Endodermal cell (in vitro differentiated cells): ENCODE measurements around the gene COX14. TPM values are rescaled to one million over a fixed set of nuclear protein-coding genes. Genes with fewer than 3 reads are reported as not detected.
A peak's percentile ranks its signal among the peaks of the same experiment; 100 is the strongest.

Experiments used
- DNase-seq: peaks from one replicate; pipeline ENCODE4 v3.0.0-alpha.2; 2017
- H3K27ac ChIP-seq: 2 replicates; pipeline ENCODE4 v1.5.1; 2013; ENCODE audit warnings: mild to moderate bottlenecking, low read depth, low read length, moderate library complexity
- H3K27me3 ChIP-seq: 2 replicates; pipeline ENCODE4 v1.6.1; 2013; ENCODE audit warnings: mild to moderate bottlenecking, low read length, moderate library complexity; ENCODE audit not compliant: insufficient read depth, control insufficient read depth, poor library complexity, severe bottlenecking
- H3K36me3 ChIP-seq: 2 replicates; pipeline ENCODE4 v1.7.0; 2013; ENCODE audit warnings: mild to moderate bottlenecking, low read length, moderate library complexity; ENCODE audit not compliant: control insufficient read depth, insufficient read depth
- H3K4me1 ChIP-seq: one replicate; pipeline ENCODE4 v1.7.0; 2013; ENCODE audit warnings: low read length; ENCODE audit not compliant: control insufficient read depth, insufficient read depth
- H3K4me3 ChIP-seq: 2 replicates; pipeline ENCODE4 v1.5.1; 2013; ENCODE audit warnings: mild to moderate bottlenecking, low read length, moderate library complexity
- H3K9ac ChIP-seq: 2 replicates; pipeline ENCODE4 v1.6.1; 2013; ENCODE audit warnings: mild to moderate bottlenecking, low read length, moderate library complexity; ENCODE audit not compliant: poor library complexity, severe bottlenecking; ENCODE audit errors: extremely low read depth
- H3K9me3 ChIP-seq: 2 replicates; pipeline ENCODE4 v1.6.1; 2013; ENCODE audit warnings: mild to moderate bottlenecking, low read length, moderate library complexity; ENCODE audit not compliant: control insufficient read depth
- H3K27ac Mint-ChIP-seq: 2 replicates; pipeline ENCODE4 v1.8.0; 2020; ENCODE audit warnings: mixed read lengths
- H3K27me3 Mint-ChIP-seq: 2 replicates; pipeline ENCODE4 v1.8.0; 2021; ENCODE audit warnings: mild to moderate bottlenecking, mixed read lengths; ENCODE audit not compliant: insufficient read depth
- H3K36me3 Mint-ChIP-seq: 2 replicates; pipeline ENCODE4 v1.8.0; 2020; ENCODE audit warnings: low read depth, mixed read lengths
- H3K4me1 Mint-ChIP-seq: 2 replicates; pipeline ENCODE4 v1.8.0; 2020; ENCODE audit warnings: mixed read lengths
- H3K4me3 Mint-ChIP-seq: 2 replicates; pipeline ENCODE4 v1.8.0; 2020; ENCODE audit warnings: mild to moderate bottlenecking, moderate library complexity, mixed read lengths
- H3K9me3 Mint-ChIP-seq: 2 replicates; pipeline ENCODE4 v1.8.0; 2020; ENCODE audit warnings: mild to moderate bottlenecking, mixed read lengths
- WGBS, 2 experiments: methylation state at CpG; one replicate each; pipeline versions ENCODE4 v1.1.5 to v1.1.7; 2013; ENCODE audit warnings: missing lambda C conversion rate in 2 of 2, mixed read lengths in 1 of 2; ENCODE audit not compliant: insufficient coverage in 1 of 2, insufficient read length in 1 of 2; 5-methylcytosine and 5-hydroxymethylcytosine counted together
- total RNA-seq, 2 donors: library from RNA; stranded (reverse); fragmentation: NEBNext Ultra II Directional in 1 of 2; extraction: Animal tissue kit (Norgen Biotek cat#: 25700) in 1 of 2; gene quantifications; 2 replicates in 1 of 2; 3 replicates in 1 of 2; pipeline ENCODE4 v1.2.1, GENCODE V29; 2021
- TF ChIP-seq, protein P1 (sequence below): fragments of 200-600 bp; sonication (generic); conservative IDR thresholded peaks from 2 replicates; pipeline ENCODE4 v1.5.0; 2021; ENCODE audit warnings: antibody characterized with exemption, mild to moderate bottlenecking

COX14 gene
- total RNA-seq, 2 donors from 2014 or later = 26.0 to 26.7 TPM

DNA sequence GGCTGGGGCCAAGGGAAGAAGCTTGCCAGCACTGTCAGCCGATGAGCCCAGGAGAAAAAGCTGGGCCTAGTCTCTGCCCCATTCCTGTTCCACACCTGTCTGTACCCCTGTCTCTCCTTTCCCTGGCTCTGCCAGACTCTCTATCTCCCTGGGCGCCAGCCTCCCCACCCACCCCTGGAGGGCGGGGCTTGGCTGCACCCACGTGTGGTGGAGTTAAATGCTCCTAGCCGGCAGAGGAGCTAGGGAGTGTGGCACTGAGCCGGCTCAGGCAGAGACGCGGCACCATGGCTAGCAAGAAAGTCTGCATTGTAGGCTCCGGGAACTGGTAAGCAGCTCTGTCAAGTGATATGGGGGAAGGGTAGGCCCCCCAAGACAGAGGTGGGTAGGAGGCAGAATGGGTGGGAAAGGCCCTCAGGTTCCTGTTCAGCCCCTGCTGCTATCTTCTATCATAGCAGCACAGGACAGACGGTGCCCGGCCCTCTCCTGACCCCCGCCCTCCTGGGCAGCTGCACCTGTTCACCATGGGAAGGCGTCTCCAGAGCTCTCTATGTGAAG, 8.2 kb upstream of the COX14 start, which contains the start of gene GPD1:
Gene GPD1, plus strand, starts transcription at position 242 of the 555 bp plus-strand sequence. Its CDS starts 43 bp downstream, at position 285.
- no peaks in the 10 kb centered on the region for H3K9me3 ChIP-seq
- no peaks in the 10 kb centered on the region for H3K4me1 ChIP-seq
- no peak within 1 kb of the TSS for H3K4me3 ChIP-seq
- no peak within 1 kb of the TSS for H3K9ac ChIP-seq
- no peak within 1 kb of the TSS for H3K27ac ChIP-seq
- Mint-ChIP-seq H3K36me3 (peaks cover 28% of the 10 kb centered on the region), H3K4me1 (peaks cover 15% of the 10 kb centered on the region), H3K9me3 (no peaks in the 10 kb centered on the region), H3K27me3 (peaks cover 5% of the 10 kb centered on the region), H3K4me3 (no peak within 1 kb of the TSS), H3K27ac (no peak within 1 kb of the TSS)
- TF ChIP-seq, protein P1, sequence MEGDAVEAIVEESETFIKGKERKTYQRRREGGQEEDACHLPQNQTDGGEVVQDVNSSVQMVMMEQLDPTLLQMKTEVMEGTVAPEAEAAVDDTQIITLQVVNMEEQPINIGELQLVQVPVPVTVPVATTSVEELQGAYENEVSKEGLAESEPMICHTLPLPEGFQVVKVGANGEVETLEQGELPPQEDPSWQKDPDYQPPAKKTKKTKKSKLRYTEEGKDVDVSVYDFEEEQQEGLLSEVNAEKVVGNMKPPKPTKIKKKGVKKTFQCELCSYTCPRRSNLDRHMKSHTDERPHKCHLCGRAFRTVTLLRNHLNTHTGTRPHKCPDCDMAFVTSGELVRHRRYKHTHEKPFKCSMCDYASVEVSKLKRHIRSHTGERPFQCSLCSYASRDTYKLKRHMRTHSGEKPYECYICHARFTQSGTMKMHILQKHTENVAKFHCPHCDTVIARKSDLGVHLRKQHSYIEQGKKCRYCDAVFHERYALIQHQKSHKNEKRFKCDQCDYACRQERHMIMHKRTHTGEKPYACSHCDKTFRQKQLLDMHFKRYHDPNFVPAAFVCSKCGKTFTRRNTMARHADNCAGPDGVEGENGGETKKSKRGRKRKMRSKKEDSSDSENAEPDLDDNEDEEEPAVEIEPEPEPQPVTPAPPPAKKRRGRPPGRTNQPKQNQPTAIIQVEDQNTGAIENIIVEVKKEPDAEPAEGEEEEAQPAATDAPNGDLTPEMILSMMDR = no peak
- H3K27me3 ChIP-seq = no peaks in the 10 kb centered on the region
- 63 to 93% methylated on average over 3 to 13 of the region's 13 CpGs for WGBS, 2 experiments
- peaks cover 25% of the 10 kb centered on the region for H3K36me3 ChIP-seq
- peak; percentile 89 for DNase-seq

DNA sequence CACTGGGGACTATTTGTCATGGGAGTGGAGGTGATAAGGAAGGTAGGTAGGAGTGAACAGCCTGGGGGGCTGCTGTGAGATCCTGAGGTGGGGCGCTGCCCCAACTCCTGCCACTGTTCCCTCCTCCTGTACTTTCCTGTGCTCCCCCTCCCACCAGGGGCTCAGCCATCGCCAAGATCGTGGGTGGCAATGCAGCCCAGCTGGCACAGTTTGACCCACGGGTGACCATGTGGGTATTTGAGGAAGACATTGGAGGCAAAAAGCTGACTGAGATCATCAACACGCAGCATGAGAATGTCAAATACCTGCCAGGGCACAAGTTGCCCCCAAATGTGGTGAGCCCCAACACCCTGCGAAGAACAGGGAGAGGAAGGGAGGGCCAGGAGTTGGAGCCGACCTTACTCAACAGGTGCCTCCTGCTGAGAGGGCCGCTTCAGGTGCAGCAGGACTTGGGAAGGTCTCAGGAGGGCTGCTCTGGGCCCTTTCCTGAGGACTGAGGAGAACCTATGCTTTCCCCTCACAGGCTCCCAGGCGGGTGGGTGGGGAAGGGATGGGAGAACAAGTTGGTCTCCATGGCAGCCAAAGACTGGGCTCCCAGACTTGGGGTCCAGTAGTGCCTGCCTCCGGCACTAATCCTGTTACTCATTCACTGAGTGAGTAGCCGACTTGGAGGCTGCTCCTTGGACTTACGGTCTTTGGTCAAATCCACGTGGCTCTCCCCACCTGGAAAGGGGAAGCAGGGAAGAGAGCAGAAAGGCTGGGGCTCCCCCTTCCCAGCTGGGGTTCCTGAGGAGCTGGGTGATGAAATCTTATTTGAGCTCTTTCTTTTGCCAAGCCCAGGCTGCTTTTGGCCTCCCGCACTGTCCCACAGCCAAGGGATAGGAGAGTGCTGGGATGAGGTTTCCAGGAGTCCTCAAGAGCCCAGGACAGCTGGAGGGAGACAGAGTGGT, 7.3 kb upstream of the COX14 start:
- no peaks in the 10 kb centered on the region for H3K27me3 ChIP-seq
- H3K36me3 ChIP-seq = peaks cover 17% of the 10 kb centered on the region
- DNase-seq = no peak
- TF ChIP-seq, protein P1 = no peak
- peaks cover 17% of the 10 kb centered on the region for H3K4me1 Mint-ChIP-seq
- no peaks in the 10 kb centered on the region for H3K9me3 Mint-ChIP-seq
- H3K9ac ChIP-seq = no peak overlapping the region
- H3K4me1 ChIP-seq = peaks cover 3% of the 10 kb centered on the region
- H3K9me3 ChIP-seq = no peaks in the 10 kb centered on the region
- WGBS, 2 experiments = 89 to 92% methylated on average over 2 to 14 of the region's 14 CpGs
- no peak overlapping the region for H3K27ac Mint-ChIP-seq
- peaks cover 5% of the 10 kb centered on the region for H3K27me3 Mint-ChIP-seq
- H3K4me3 ChIP-seq = no peak overlapping the region
- no peak overlapping the region for H3K27ac ChIP-seq
- H3K4me3 Mint-ChIP-seq = no peak overlapping the region
- H3K36me3 Mint-ChIP-seq = peaks cover 20% of the 10 kb centered on the region

DNA sequence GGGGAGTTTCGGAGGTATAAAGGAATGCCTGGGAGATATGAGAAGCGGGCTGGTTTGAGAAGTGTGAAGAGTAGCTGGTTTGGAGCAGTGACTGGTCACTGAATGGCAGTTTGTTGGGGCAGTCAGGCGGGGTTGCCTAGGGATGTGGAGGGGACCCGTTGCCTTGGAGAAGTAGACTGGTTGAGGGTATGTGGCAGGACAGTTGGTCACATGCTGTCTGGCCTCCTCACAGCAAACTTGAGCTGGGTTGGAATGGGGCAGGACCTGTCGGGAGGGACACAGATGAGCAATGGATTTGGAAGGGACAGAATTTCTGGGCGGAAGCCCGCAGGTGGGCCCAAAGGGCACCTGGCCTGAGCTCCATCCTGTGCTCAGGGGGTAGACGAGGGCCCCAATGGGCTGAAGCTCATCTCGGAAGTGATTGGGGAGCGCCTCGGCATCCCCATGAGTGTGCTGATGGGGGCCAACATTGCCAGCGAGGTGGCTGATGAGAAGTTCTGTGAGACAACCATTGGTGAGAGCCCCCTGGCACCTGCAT, 6.1 kb upstream of the COX14 start:
- no peak overlapping the region for H3K27ac Mint-ChIP-seq
- Histone ChIP-seq H3K27me3 (no peaks in the 10 kb centered on the region), H3K9me3 (no peaks in the 10 kb centered on the region), H3K27ac (no peak overlapping the region), H3K4me1 (peaks cover 15% of the 10 kb centered on the region), H3K4me3 (no peak overlapping the region), H3K36me3 (peaks cover 11% of the 10 kb centered on the region), H3K9ac (no peak overlapping the region)
- TF ChIP-seq, protein P1 = no peak
- H3K36me3 Mint-ChIP-seq = peaks cover 10% of the 10 kb centered on the region
- no peak overlapping the region for H3K4me3 Mint-ChIP-seq
- WGBS, 2 experiments = 95 to 96% methylated on average over 7 to 12 of the region's 12 CpGs
- DNase-seq = no peak
- peaks cover 5% of the 10 kb centered on the region for H3K27me3 Mint-ChIP-seq
- peaks cover 26% of the 10 kb centered on the region for H3K4me1 Mint-ChIP-seq
- no peaks in the 10 kb centered on the region for H3K9me3 Mint-ChIP-seq
